MM.1S (cell line): ENCODE data around the gene GDF7.

Source experiments
- CTCF ChIP-seq: fragments of 300-600 bp; sonication (generic); IDR thresholded peaks from 2 replicates; pipeline ENCODE4 v1.5.1; 2016; ENCODE audit warnings: antibody characterized with exemption, low read length, mixed read lengths
- EZH2 ChIP-seq: fragments of 300-600 bp; sonication (generic); optimal IDR thresholded peaks from 2 replicates; pipeline ENCODE3; 2017; ENCODE audit warnings: low read depth, mild to moderate bottlenecking, antibody characterized with exemption, low read length, mixed read lengths

GRCh38 chr2:20623241-20623640 is 43.7 kb upstream of the GDF7 start:
- TF ChIP-seq CTCF (no peak), EZH2 (no peak)
